Measurements from ENCODE around the gene ATAD1. TPM values are rescaled to one million over a fixed set of nuclear protein-coding genes. Genes with fewer than 3 reads are reported as not detected.

ATAD1 gene
- total RNA-seq, 1 experiment from 2014 or later = 46.7 TPM

GRCh38 chr10:87775766-87776165, 42.3 kb downstream of the ATAD1 start:
- ATAC-seq = no peak
- POLR2A ChIA-PET = no interaction called here
- H3K4me3 Mint-ChIP-seq = no peak overlapping the region
- H3K4me1 Mint-ChIP-seq = no peaks in the 10 kb centered on the region
- no peak for TF ChIP-seq SOX15 (CRISPR knock-in tag; IDR thresholded peaks at IDR 0.05)
- TF ChIP-seq NFATC4 (CRISPR knock-in tag; IDR thresholded peaks at IDR 0.05) = no peak
- TF ChIP-seq HMGXB4 (CRISPR knock-in tag; IDR thresholded peaks at IDR 0.05) = no peak
- no peak for TF ChIP-seq ZNF532 (CRISPR knock-in tag; IDR thresholded peaks at IDR 0.05; ENCODE audit: borderline replicate concordance)
- no peak for TF ChIP-seq ZMAT4 (CRISPR knock-in tag; IDR thresholded peaks at IDR 0.05)
- no peak for TF ChIP-seq ZNF671 (CRISPR knock-in tag; IDR thresholded peaks at IDR 0.05)
- no peaks in the 10 kb centered on the region for H3K9me3 Mint-ChIP-seq
- no peak overlapping the region for H3K27ac Mint-ChIP-seq
- CTCF ChIA-PET = interaction anchor here (0.7 to 1.4 kb wide), 3 partner anchors 41 to 808 kb away, joined by 3 to 6 read pairs (median 3); no protein-coding TSS in a partner anchor
- H3K36me3 Mint-ChIP-seq = peaks cover 9% of the 10 kb centered on the region; the same call in 1 of the 2 replicates
- H3K27me3 Mint-ChIP-seq (ENCODE audit: low read depth) = no peaks in the 10 kb centered on the region
- DNase-seq (ENCODE audit: low spot score) = no peak

- CTCF ChIA-PET = interaction anchor here (0.7 kb wide), 1 partner anchor 74 kb away, joined by 5 read pairs; no protein-coding TSS in a partner anchor
- no peak for TF ChIP-seq ZBTB21 (CRISPR knock-in tag; IDR thresholded peaks at IDR 0.05; ENCODE audit: borderline replicate concordance)
- no peak for TF ChIP-seq TP53 (CRISPR knock-in tag; IDR thresholded peaks at IDR 0.05)
- TF ChIP-seq ZNF532 (CRISPR knock-in tag; IDR thresholded peaks at IDR 0.05; ENCODE audit: borderline replicate concordance) = no peak
- no peak for TF ChIP-seq NR2C2 (CRISPR knock-in tag; IDR thresholded peaks at IDR 0.05)
- TF ChIP-seq SOX15 (CRISPR knock-in tag; IDR thresholded peaks at IDR 0.05) = no peak
- TF ChIP-seq E2F1 (CRISPR knock-in tag; IDR thresholded peaks at IDR 0.05) = no peak
- no peak for TF ChIP-seq ZNF219 (CRISPR knock-in tag; IDR thresholded peaks at IDR 0.05; ENCODE audit: borderline replicate concordance)
- no peak for TF ChIP-seq E2F5 (CRISPR knock-in tag; IDR thresholded peaks at IDR 0.05)
- TF ChIP-seq E2F4 (CRISPR knock-in tag; IDR thresholded peaks at IDR 0.05; ENCODE audit: borderline replicate concordance, low read depth) = no peak
- POLR2A ChIA-PET = no interaction called here
- Mint-ChIP-seq H3K9me3 (no peaks in the 10 kb centered on the region), H3K27ac (no peak overlapping the region), H3K4me1 (peaks cover 11% of the 10 kb centered on the region), H3K27me3 (ENCODE audit: low read depth) (no peaks in the 10 kb centered on the region), H3K36me3 (peaks cover 22% of the 10 kb centered on the region), H3K4me3 (no peak overlapping the region)
- DNase-seq (ENCODE audit: low spot score) (no peak), ATAC-seq (no peak)
Observed at GRCh38 chr10:87771871-87772500, 46.0 kb downstream of the ATAD1 start.

Data from WTC11 (cell line).